ENCODE data around the gene CATSPER3.

Gene CATSPER3

DNA sequence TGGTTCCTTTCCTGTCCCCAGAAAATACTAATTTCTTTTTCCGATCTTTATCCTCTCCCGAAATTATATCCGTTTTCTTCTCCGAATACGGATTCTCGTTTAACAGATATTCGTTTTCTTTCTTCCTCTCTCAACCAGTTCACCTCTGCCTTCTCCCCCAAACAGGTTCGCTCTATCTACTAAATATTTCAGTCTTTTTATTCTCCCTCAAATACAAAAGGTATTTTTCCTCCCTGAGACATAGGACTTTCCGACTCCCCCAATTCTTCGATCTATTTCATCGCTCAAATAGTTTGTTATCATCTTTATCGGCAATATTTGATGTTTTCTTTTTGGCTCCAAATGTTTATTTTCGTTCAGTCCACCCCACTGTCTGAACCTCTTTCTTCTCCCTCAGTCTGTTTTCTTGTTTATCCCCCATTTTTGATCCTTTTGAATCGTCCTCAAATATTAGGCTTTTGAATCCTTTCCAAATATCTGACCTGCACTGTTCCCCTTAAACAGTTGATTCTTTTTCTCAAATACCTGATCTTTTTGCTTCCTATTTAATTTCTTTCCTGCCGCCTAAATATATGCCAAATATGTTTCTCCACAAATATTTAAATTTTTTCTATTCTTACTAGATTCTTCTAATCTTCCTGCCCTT, 61.9 kb downstream of the CATSPER3 start:
- no peak for DNase-seq (ENCODE audit: low spot score)

DNA sequence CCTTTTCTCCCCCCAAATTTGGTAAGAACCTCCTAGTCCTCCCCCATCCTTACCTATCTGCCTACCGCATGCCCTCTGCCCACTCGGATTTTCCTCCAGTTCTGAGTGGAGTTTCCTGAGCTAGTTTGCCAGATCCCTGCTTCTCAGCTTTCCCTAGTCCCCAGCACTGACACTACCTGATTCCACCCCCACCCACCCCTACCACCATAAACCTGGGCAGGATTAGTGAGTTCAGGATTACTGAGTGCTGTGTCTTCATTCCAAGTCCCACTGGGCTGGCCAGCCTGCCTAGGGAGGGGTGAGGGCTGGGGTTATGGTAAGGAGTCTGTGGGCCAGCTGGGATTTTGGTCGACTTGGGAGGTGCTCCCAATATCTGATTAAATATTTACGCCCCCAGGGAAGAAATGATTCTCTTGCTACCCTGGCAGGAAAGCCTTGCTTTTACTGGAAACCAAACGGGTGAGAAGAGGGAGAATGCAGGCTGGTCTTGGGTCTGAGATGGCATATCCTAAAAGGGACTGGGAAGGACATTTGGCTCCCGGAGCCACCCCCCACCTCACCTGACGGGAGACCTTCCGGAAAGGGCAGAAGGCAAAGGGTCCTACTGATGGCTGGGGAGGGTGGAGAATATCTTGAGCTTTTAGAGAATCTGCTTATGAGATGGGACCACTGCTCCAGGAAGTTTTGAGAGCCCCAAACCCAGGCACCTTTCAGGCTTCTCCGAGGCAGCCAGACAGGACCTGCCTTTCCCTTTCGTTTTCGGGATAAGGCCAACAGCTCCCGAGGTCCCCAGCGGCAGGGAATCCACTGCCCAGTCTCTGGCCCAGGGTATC, 62.6 kb downstream of the CATSPER3 start:
- no peak for DNase-seq (ENCODE audit: low spot score)

DNA sequence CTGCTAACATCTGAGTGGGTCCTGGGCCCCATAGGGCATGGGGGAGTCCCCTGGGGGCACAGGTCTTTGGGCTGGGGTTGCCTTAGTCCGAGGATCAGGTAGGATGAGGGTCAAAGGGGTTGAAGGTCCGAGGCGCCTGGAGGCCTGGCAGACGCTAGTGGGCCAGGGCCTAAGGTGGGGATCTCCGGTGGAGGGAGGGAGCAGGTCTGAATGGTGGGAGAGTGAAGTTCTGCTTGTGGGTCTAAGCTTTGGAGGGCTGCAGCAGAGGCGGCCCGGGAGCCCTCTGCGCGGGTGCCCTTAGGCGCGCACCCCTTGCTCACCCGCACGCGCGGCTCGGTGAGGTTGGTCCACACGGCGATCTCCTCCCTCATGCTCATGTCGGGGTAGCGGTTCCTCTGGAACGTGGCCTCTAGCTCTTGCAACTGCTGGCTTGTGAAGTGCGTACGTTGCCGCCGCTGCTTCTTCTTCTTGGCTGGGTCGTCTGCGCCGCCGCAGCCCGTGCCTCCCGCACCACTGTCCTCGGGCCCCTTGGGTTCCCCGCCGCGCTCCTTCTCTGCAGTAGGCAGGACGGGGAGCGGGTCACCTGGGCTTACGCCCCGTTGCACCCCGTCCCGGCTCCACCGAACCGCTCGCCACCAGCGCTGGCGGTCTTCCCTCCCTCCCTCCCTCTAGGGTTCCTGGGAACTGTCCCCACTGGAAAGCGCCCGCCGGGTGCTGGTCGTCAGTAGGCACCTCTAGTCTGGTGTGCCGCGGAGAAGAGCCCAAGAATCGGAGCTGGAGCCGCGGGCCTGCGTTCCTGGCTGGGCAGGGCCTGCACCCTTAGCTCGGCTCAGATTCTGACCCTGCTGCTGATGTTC, 63.5 kb downstream of the CATSPER3 start:
- no peak for DNase-seq (ENCODE audit: low spot score)

DNA sequence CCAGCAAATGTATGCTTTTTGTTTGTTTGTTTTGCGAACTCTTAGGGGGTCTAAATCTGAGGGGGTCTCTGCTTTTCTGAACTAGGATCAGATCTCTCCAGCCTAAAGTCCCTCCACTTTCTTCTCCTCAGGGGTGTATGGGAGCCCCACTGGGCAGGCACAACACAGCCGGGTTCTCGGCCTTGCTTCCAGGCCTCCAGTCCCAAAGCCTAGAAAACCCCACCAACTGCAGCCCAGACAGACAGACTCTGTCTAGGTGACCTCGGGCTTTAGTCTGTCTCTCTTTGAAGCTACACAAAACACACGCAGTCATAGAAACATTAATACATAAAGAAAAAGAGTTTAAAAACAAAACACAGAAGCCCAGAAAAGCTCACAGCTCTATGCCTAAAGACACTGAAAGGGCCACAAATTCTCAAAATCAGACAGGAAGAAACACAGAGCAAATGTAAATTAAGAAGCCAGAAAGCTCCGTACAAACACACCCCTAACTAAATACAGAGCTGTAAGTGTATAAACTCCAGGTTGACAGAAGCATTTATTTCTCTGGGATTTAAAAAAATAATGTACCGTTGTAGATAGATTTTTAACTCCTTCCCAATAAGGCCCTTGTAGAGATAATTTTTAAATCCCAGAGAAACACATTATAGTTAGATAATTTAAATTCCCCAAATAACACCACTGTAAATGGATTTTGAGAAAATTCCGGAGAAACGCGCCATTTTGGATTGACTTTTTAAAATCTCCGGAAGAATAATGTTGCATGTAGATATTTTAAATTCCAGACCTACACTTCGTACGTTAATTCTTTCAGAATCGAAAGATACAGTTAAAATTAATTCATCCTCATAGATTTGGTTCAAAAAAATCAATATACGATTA, 64.3 kb downstream of the CATSPER3 start:
- no peak for DNase-seq (ENCODE audit: low spot score)

DNA sequence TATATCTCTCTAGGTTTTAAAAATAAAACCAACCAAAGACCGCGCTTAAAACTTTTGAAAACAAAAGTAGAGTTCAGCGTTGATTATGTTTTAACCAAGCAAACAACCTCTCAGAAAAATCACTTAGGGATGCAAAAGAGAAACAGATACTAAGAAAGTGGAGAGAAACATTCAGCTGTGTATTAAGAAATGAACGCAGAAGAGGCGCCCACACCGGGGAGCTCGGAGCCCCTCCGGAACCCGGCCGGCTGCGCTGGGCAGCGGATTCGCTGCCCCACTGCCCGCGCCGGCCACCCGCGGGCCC, 64.9 kb downstream of the CATSPER3 start:
- DNase-seq (ENCODE audit: low spot score), result no peak

DNA sequence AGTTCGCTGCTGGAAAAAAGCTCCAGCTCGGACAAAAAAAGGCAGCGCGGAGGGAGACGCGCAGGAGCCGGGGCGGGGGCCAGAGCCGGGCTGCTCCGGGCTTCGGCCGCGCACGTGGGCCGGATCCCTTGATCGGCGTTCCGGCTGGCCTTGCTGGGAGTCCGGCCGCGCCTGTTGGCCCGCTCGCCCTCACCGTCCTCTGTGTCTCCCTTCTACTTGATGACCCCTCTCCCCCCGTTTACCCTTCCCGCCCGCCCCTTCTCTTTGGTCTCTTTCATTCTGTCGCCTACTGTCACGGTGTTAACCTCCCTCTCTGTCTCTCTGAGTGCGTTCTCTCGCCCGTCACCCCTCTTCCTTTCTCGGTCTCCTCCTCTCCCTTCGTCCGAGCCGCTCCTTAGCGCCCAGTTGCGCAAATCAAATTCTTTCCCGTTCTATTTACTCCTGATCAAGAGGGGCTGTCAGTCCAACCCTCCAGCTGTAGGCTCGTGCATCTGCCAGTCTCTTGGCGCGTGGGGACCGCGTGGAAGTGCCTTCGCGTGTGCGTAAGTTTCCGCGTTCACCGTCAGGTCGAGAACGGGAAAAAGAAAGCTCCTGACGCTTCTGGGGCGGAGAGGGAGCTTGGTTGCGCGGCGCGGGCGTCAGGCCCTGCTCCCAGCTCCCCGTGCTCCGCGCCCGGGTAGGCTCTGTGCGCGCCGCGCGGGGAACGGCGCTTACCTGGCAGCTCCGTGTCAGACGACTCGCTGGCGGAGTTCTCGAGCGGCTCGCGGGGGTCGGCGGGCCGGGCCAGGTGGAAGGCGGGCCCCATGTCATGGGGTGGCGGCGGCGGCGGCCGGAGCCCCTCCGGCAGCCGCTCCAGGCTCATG, 65.5 kb downstream of the CATSPER3 start:
- DNase-seq (ENCODE audit: low spot score), result peak; percentile 66

DNA sequence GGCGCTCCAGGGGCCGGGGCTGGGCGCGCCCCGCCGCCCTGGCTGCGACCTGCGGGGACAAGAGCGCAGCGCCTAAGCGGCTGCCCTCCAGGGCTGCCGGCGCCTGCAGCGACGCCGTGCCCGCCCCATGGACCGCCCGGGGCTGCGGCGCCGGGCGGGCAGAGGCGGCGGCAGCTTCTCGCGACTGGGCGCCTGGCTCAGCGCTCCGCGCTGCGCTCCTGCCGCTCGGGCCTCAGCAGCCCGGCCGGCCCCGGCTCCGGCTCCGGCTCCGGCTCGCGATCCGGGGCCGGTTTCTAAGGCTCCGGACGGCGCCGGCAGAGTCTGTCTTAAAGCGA, 66.2 kb downstream of the CATSPER3 start, which contains the start of gene PITX1:
TSS of gene PITX1 (minus strand) at position 328 of the 335 bp plus-strand sequence. CDS start 347 bp downstream, outside the sequence.
- DNase-seq (ENCODE audit: low spot score), result no peak

DNA sequence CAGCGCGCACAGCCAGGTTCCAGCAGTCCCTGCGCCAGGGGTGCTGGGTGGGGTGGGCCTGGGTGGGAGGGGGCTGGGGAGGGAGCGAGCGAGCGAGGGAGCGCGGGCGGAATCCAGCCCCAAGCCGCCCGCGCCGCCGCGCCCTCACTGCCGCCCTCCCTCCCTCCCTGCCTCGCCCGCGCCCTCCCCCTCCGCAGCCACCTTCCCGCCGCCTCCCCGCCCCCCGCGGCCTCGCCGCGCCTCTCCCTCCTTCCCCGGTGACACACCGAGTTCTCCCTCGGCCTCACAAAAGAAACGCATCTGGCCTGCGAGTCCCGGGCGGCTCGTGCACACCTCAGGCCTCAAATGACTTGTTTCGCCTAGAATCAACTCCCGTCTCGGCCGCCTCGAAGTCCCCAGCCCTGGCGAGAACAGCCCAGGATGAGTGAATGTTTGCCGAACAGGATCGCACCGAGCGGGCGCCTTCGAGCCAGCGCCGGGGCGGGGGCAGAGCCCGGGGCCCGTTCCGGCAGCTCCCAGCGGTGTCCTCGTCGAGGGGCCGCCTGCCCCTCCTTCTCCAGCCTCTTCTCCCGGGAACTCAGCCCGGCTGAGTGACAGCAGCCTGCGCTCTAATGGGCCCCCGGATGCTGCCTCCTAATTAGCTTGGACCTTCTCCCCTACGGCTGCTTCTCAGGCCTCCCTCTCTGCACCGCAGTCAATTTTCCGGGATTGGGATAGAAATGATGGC, 66.7 kb downstream of the CATSPER3 start:
- DNase-seq (ENCODE audit: low spot score), result peak; percentile 85

DNA sequence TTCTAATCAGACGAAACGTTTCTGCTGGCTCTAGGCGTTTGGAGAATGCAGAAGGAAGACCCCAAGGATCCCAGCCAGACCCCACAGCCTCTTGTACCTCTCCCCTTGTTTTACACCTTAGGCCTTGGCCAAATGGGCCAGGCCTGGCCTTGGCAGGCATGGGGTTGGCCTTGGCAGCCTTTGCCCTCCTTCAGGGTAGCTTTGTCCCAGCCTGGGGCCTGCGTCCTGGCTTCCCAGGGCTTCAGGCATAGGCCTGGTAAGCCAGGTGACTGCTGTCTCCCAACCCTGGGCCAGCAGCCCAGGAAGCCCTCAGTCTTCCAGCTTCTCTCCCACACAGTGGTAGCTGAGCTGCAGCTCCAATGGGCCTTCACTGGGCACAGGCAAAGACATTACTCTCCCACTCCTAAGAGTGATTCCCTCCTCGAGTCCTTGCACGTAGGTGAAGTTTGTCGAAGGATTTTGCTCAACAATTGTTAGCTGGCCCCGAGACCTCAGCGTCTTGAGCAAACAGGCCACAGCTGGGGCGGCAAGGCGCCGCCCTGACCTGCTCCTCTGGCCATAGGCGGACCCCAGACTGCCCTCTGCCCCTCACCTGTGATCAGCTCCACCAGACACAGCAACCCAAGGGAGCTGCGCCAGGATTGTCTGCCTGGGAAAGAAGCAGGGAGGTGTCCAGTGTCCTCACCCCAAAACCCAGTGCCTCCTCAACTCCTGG, 67.4 kb downstream of the CATSPER3 start:
- DNase-seq (ENCODE audit: low spot score), result no peak

DNA sequence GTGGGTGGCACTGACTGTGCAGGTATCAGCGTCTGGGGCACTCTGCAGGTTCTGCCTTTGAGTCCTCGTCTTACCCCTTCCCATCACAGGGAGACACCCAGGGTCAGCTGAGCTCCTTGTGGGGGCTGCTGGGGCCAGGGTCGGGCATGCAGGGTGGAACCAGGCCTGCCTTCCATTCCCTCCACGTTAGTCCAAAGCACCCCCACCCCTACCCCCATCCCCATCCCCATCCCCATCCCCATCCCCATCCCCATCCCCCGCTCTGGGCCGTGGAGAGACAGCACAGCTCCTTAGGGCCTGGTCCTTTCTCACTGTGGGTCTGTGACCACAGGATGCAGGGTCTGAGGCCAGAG, 67.9 kb downstream of the CATSPER3 start:
- no peak for DNase-seq (ENCODE audit: low spot score)

DNA sequence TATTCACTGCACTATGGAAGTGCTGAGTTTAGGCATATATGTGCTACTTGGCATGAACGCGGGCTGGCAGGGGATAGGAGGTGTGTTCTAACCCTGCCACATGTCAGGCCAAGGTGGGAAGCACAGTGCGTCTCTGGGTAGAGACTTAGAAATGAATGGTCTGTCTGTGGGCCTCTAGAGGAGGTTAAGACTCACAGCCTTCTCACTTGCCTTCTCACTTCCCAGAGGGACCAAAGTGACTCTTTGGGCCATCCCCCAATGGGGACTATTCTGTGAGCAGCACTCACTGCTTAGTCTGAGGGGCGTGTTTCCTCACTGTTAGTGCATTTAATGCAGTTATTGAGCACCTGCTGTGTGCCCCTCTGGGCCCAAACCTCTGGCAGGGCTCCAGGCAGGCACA, 68.7 kb downstream of the CATSPER3 start:
- no peak for DNase-seq (ENCODE audit: low spot score)

DNA sequence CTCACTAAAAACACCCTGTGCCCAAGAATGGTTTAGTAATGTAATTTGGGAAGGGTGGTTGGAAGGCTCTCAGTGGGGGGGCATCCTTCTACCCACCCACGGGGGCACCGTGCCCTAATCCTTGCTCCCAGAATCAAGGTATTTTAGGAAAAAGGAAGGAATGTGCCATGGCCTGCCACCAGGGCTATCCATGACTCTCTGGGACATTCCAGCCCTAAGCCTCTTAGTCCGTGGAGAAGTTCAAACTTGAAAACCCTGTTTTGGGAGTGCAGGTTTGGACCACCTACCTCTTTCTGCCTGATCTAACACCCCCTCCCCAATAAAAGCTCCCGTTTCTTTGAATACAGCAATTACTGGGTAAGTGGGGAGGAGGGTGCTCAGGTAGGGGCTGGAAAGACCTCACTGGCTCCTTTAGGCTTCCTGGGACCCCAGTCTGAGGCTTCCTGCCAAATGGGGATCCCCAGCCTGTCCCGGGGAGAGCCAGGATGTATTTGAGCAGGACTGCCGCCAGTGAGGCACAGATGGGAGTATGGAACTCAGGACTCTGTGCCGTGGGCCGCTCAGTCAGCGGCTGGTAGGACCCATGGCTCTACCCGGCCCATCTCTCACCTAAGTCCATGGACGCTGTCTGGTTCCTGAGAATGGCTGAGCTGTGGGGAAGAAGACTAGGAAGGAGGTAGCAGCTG, 70.0 kb downstream of the CATSPER3 start:
- DNase-seq (ENCODE audit: low spot score), result no peak

DNA sequence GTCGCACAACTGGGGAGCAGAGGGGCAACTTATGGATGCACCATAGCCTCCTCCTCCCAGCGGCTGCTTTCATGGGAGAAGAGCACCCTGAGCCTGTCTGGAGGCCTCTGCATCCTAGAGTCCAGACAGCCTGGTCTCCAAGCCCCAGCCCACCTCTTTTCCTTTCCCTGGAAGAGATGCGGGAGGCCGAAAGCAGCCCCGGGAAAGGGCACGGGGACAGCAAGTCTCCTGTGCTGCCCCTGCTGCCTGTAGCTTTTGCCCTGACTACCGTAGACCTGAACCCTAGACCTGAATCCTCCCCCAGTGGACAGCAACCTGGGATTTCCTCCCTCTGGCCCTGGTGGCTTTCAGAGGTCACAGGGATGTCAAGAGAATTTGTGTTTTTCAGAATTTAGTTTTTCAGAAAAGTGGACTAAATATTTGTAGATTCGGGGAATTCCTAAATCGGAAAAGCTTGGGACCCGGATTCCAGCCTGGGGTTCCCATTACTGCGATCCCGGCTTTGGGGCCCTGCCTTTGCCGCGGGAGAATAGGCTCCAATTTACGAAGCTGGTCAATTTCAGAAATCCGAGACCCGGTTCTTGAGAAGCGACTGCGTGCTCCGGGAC, 70.6 kb downstream of the CATSPER3 start:
- no peak for DNase-seq (ENCODE audit: low spot score)

DNA sequence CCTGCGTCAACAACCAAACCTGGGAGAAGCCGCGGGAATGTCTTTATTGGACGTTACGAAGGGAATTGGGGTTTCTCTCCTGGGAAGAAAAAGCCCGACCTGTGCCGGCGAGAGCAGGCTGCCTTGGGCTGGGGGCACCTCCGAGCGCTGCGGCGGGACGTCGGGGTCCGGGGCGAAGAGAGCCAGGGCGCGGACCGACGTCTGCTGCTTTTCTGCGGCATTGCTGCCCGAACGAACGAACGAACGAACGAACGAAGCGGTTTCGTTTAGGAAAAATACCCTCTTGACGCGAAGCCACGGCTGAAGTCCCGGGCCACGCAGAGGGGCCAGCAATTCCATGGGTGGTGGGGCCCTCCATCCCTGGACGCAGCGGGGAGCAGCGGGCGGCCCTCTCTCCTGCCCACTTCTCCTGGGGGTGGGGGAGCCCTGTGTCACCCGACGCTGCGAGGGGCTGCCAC, 71.1 kb downstream of the CATSPER3 start:
- no peak for DNase-seq (ENCODE audit: low spot score)

DNA sequence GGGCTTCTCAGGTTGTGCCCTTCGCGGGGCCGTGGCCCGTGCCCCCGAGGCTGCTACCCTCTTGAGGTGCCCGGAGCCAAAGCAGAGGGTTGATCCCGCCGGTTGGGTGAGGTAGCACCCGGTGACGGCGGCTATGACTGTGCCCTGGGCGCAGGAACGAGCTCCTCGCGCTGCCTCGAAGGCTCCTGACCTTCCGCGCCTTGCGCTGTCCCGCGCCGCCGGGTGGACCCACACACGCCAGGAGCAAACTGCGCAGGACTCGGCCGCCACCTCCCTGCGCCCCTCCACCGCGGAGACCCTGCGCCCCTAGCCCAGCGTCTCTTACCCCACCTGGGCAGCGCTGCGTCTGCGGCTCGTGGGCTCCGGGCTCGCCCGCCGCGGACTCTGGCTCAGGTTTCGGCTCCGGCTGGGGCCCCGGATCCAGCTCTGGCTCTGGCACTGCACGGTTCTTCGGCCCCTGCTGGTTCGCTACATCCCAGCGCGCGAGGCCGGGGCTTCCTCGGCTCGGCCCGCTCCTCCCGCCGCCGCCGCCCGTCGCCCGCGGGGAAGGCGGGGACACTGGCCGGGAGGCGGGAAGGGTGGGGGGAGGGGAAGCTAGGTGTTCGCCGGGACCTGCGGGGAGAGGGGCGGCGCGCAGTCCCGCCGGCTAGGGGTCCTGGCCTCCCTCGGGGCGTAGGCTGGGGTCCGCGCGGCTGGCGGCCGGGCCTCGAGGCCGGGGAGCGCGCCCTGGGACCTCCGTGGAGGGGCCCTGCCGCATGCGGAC, 71.7 kb downstream of the CATSPER3 start:
- DNase-seq (ENCODE audit: low spot score), result no peak

DNA sequence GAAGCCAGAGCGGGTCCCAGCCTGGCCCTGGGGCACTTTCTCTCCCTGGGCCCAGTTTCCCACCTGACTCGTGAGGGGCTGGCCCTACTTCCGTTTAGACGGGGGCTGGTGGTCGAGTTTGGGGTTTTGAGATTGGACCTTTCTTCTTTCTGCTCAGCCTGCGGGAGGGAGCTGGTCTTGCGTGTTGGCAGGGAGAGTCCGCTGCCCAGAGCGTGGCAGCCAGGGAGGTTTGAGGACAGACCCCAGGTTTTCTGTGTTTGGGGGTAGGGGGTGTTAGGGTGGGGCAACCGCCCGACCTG, 72.3 kb downstream of the CATSPER3 start:
- DNase-seq (ENCODE audit: low spot score), result no peak

DNA sequence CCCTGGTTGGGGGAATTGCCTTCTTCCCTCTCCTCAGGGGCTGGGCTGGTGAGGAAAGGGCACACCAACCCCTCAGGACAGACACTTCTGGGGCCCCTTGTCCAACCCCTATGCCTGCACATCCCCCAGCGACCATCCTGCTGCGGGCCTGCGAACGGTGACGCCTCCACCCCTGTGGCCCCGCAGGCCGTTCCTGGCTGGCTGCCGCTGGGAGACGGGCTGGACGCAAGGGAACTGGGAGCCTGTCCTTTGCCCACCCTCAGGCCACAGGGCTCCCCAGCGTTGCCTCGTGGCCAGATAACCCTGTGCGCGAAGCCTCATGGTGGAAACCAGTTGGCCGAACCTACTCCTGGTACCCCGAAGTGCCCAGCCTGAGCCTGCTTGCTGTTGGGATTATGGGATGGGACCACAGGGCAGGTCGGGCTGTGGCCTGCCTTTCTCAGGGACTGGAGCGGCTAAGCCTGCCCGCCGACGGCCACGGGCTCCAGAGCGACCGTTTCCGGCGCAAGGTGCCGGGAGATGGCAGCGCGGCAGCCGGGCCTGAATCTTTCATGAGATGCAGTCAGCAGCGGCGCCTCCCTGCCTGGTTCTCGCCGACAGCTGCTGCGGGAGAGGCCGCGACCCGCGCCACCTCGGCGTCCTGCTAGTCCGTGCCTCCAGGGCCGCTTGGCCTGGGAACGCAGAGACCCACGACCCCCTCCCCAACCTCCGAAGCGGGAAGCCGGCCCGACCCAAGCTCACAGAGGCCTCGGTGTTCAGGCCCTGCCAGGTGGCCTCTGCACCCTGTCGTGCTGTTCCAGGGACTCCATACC, 72.8 kb downstream of the CATSPER3 start:
- no peak for DNase-seq (ENCODE audit: low spot score)

Data from HuH-7.5 (cell line).